Stimulated activated naive CD8-positive, alpha-beta T cell treated with anti-CD3 and anti-CD28 coated beads, Interleukin-15, Interleukin-2, amounts not matched to agents 100 U/mL and 50 U/mL, for 24 hours (primary cell): Measurements from ENCODE around the gene CXXC5.
A peak's percentile ranks its signal among the peaks of the same experiment; 100 is the strongest.

Experiments
- ATAC-seq: fragments of 150-1000 bp; cut with Tn5 transposase; one replicate; pipeline ENCODE4 v1.10.0; 2021
- DNase-seq: peaks from one replicate; pipeline ENCODE4 v3.0.0; 2021

The CXXC5 gene

DNA sequence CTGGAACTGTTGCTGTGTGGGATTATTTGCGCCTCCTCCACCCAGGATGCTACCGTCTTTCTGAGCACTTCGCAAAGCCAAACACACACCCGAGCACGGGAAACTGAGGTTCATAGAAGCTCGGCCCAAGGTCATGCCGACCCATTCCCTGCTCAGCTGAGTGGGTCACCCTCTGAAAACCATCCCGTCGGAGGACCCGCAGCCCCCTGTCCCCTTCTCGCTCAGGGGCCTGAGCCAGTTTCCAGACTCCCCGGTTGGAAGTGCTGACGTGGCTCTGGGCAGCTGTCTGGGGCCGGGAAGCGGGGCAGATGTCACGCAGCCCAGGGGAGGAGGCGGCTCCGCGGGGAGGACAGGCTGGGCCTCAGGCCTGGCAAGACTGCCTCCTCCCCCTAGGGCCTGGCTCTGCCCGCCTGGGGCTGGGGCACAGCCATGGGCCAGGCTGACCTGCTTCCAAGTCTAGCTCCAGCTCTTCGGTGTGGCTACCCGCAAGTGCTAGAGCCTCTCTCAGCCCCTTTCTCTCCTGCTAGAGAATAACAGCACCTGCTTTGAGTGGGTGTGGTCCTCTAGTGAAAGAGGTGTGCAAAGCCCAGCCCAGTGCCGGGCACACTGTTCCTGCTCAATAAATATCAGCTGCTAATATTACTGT, 9.9 kb upstream of the CXXC5 start:
- peak; percentile 22 for DNase-seq
- no peak for ATAC-seq

DNA sequence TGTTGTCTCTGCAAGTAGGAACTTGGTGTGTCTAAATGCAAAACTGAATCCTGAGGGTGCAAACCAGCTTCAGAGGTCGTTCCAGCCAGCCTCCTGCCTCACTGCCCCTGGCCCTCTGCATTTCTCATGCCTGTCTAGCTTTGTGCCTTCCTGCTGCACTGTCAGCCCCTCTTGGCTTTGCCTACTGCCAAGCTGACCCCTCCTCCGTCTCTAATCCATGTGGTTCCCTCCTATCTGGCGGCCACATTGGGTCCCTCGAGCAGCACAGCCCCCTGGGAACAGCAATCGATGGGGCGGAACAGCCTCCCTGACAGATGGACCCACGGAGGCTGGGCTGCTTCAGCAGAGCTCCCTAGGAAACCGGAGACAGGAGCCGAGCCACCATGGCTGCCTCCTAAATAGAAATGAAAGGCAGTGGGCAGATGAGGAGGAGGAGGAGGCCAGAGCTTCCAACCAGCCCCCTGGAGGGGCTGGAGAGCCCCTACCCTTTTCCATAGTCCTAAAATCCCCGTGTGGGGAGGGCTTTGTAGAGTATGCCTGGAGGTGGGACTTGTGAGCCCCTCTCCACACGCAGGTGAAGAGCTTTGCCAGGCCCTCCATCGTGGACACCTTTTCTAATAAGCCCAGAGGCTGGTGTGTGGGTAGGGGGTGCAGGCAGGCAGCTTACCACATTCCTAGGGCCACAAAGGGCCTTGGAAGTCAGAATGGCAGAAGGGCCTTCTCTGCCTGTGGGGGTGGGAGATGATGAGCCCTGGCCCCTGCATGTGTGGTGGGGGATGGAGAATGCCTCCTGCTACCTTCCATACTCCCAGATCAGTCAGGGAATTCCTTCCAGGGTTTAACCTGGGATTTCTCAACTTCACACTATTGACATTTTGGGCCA, 9.2 kb upstream of the CXXC5 start:
- no peak for ATAC-seq

DNA sequence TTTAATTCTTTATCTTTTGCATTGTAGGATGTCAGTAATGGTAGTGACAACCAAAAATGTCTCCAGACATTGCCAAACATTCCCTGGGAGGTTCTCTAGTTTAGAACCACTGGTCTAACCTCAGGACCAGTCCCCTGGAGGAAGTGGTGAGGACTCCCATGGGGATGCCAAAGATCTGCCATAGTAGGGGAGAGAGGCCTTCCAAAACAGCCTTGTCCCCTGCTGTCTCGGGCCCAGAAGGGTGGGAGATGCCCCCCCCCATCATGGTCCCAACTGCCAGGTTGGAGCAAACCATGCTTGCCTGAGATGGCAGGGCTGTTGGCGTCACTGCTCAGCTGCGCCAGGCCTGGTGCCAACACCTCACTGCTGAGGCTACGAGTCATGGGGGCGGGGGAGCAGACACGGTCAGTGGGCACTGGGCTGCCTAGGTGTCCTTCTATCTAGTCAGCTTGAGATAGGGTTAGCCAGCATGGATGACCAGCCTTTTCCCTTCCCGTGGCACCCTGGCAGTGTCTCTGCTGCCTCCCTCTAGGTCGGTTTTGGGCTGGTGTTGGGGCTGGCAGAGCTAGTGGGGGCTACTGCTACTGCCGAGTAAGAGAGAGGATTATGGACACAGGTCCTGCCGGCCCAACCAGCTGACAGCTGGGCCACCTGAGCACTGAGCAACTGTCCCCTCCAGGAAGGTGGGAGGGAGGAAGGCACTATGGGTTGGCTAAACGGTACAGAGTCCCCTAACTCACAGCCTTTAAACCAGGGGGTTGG, 8.3 kb upstream of the CXXC5 start:
- peak; percentile 5 for DNase-seq
- no peak for ATAC-seq

More for the DNA sequence above, 9.2 kb upstream of the CXXC5 start:
- DNase-seq: no peak

DNA sequence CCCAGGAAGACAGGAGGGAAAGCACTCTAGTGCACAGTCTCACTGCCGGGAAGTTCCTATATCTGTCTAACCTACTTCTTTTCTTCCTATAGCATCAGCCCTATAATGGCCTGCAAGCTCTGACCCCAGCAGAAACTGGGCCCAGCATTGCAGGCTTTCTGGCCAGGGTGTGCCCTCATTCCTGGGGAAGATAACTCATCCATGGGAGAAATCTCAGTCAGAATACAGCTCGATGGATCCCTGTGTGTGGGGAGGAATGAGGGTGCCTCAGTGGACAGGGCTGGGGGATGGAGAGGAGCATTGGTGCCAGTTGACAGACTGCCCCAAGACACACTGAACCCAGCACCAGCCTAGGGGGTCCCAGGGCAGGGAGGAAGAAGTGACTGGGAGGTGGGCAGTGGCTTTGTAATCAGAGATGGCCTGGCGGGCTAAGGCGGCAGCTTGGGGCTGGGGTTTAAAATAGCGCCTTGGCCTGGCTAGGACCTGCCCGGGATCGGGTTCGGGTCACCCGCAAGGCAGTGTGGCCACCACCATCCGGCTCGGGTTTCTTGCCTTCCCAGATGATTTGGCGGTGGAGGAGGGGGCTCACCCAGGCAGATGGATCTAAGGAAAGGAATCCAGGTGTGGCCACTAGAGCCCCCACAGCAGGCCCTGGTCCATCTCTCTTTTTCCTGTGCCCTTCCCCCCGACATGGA, 7.6 kb upstream of the CXXC5 start:
- DNase-seq (peak; percentile 4), ATAC-seq (no peak)

DNA sequence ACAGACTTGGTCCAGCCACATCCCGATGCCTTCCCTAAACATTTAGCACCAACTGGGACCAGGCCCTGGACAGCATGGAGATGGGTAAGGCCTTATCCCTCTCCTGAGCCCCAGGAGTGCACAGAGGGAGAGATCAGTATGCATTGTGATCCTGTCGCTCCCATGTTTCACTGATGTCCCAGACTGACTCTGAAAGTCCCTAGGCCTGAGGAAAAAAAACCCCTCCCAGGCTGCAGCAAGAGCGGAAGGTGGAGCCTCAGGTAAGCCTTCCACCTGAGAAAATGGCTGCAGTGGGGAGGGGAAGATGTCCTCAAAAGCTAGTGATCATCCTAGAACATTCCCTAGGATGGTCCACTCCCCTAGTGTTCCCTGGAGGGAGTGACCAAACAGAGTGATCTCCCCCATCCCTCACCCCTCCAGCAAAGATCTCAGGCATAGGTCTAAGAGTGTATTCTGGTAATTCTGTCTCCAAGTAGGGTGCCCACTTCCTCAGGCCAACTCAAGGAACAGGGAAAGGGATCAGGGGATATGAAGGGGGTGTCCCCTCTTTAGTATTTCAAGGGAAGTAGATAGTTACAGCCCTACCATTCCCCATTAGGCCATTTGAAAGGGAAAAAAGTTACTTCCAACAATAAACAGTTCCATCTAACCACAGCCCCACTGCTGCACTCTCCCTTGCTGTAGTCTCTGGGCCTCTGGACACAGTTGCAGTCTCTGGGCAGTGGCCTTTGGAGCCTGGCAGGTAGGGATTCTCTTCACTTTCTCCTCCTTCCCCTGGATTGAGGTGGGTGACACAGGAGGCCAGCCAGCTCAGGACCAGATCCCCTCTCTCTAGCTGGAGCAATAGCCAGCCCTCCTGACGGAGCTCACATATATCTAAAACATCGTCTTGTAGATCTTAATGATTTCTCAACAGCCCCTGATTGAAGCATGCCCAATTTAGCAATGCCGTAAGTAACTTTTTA, 6.8 kb upstream of the CXXC5 start:
- ATAC-seq (no peak), DNase-seq (no peak)

DNA sequence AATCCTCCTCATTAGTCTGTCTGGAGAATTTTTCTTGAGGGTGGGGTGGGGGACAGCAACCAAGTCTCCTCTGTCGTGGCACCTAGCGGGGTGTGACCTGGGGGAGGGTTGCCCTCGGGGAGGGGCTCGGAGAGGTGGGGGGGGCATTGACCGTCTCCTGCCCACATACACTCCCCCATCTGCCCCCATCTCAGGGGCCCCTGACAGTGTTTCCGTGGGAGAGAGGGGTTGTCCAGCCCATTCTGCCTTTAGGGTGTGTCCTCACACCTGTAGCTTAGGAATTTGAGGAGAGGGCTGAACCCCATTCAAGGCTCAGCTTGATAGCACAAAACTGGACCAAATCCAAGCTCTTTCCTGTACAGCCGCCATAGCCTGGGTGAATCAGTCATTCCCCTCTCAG, 5.9 kb upstream of the CXXC5 start:
- no peak for ATAC-seq
- DNase-seq: no peak

DNA sequence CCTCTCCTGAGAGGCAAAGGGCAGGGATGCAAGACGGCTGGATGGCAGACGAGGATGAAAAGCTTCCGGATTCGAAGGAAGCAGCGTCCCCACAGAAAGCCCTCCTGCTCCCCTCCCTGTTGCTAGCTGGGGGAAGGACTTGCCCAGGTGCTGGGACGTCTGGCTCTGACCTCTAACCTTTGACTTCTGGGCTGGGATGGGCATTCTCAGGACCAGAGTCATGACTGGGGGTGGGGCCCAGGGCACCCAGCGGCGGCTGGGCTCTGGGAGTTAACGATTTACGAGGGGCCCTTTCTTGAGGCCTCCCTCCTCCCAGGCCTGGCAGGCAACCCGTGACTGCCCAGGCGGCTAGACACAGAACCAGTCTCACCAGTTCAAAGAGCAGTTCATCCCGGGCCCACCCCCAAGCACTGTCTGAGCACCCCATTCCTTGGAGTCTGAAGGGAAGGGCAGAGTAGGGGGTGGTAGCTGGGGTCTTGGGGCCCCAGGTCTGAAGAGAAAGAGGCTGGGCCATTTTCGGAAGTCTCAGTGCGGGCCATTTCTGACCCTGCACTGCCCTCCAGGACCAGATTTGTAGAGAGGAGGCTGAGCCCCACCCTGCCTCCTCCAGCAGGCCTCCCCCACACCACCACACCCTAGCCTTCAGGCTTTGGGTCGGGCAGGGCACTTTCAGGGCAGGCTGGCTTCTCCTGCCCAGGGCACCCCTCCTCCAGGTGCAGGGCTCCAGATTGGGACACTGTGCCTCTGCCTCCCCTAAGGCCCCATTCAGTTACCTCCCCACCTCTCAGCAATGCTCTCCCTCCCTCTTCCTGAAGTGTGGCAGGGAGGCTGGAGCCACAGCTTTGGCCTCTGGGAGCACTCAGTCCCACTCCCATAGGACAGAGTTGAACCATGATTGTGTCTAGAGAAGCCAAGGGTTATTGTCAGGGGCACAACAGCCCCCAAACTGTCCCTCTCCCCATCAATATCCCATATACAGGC, 5.0 kb upstream of the CXXC5 start:
- ATAC-seq (no peak), DNase-seq (no peak)

DNA sequence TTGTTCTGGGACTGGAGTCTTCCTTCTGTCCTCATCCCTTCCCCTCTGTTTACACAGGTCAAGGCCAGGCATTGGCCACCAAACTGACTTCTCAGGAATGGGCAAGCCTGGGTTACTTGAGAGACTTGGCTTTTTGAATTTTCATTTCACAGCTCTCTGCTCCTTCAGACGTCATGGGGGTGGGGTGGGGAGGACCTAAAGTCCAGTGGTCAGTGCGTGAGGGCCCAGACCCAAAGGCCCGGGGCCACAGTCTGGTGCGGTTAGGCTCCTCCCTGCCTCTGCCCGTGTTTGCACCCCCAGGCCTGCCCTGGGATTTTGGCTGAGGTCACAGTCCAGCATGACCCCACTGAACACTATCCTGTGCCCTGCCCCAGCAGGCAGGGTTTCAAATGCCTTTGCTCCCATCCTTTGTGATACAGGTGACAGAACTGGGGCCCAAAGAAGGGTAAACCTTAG, 4.1 kb upstream of the CXXC5 start:
- DNase-seq (no peak), ATAC-seq (no peak)

DNA sequence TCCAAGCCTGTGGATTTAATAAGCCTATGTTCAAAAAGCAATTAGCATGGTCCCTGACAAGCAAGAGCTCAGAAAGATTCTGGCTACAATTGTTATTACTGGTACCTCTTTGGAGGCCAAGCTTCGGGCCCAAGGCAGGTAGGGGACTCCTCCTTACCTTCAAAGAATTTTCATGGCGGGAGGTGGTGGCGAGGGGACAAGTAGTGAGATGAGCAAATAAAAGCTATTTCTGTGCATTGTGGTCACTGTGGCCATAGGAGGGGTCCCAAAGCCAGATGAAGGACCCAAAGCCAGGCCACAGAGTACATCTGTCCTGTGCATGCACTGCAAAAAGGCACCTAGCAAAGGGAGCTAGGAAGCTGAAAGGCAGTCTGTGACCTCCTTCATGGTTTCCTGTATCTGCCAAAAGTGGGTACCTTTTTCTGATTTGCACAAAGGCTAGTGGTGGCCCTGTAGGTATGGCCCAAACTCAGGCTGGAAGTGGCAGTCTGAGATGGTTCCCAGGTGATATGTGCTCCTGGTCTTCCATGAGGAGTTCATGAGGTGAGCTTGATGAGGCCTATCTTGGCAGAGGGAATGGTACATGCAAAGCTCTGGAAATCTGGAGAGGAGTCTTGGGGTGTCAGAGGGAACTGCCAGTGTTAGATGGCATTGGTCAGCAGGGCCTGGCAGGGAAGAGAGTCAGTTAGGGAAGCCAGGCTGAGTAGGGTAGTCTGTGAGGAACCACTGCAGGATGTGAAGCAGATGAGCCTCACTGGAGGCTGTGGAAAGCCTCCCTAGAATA, 3.3 kb upstream of the CXXC5 start:
- DNase-seq: no peak

DNA sequence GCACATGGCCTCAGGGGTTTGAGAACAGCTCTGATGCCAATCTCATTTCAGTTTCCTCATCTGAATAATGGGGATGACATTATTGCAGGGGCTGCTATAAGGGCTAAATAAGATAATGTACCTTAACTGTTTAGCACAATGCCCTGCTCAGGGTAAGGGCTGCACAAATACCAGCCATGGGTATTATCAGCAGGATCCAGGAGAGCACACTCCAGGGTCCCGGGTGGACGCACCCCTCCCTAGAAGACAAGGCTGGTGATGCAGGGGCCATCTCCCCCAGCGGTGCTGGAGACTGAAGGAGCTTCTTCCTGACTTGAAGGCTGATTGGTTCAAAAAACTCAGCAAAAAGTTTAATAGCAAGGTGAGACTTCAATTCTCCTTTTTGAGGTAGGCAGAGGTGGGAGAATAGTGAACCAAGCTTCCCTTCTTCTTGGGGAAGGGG, 2.7 kb upstream of the CXXC5 start:
- ATAC-seq: no peak

More for the DNA sequence above, 3.3 kb upstream of the CXXC5 start:
- ATAC-seq: no peak

DNA sequence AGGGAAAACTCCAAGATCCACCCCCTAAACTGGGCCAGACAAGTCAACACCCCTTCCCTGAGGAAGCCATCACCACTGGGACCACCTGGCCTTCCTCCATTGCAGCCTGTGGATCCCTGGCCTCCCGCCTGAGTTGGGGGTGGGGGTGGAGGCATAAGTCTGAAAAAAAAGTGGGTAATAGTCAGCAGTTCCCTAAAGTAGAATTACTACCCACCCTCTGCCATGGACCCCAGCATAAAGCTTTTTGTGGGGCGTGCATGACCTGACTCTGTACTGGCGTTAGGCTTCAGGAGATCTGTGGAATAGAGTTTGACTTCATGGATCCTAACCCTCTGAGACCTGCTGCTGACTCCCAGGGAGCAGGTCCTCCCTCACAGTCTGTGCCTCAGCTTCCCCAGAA, 2.0 kb upstream of the CXXC5 start:
- no peak for ATAC-seq
- no peak for DNase-seq

More for the DNA sequence above, 2.7 kb upstream of the CXXC5 start:
- no peak for DNase-seq

DNA sequence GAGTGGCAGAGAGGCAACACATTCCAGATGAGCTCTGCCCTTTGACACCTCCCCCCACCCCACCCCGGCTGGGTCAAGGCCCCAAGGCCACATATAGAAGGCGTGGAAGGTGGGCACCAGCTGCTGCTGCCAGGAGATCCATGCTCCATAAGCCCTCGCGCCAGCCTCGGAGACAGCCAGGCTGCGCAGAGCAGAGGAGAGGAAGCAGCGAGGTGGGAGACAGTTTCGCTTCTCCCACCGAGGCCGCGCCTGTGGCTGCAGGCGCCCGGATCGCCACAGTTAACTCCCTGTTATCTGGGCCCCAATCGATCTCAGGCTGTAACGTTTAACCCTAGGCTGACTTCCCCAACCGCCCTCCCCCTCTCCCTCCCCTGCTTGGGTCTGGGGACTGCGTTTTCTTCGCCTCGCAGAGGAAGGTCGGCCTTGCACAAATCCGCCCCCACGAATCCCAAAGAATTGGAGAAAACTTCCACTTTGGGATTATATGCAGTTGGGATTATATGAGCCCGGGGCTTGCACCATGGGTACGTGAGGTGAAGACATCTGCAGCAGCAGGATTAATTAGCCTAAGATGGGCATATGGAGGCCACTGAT, 1.1 kb upstream of the CXXC5 start:
- peak; percentile 9 for DNase-seq
- ATAC-seq: no peak

DNA sequence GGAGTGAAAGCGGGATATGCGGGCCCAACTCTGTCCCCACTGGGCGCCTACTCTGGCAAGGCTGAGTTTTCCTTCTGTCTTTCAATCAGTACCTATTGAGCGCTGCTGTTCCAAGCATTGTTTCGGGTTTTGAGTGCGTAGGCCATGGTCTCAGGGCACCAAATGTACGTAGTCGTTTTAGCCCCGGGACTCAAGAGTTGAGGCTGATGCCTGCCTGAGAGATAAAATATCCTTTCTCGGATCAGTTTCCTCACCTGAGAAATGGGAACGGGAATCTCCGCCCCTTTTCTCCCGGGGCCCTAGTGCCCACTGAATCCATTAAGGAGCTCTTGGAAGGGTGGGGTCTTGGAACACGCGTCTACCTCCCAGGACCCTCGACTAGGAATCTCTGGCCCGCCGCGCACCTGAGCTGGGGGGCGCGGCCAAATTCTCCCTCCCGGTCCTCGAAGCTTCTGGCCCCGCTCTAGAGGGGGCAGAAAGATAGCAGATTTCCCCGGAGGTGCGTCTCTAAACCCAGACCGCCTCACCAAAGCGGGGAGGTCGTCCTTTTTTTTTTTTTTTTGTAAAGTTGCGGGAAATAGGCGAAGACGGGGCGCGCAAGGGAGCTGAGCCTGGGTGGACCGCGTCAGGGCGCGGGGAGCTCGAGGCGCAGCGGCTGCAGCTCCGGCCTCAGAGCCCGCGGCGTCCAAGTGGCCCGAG, 494 bp upstream of the CXXC5 start:
- ATAC-seq: no peak
- DNase-seq: peak; percentile 4

DNA sequence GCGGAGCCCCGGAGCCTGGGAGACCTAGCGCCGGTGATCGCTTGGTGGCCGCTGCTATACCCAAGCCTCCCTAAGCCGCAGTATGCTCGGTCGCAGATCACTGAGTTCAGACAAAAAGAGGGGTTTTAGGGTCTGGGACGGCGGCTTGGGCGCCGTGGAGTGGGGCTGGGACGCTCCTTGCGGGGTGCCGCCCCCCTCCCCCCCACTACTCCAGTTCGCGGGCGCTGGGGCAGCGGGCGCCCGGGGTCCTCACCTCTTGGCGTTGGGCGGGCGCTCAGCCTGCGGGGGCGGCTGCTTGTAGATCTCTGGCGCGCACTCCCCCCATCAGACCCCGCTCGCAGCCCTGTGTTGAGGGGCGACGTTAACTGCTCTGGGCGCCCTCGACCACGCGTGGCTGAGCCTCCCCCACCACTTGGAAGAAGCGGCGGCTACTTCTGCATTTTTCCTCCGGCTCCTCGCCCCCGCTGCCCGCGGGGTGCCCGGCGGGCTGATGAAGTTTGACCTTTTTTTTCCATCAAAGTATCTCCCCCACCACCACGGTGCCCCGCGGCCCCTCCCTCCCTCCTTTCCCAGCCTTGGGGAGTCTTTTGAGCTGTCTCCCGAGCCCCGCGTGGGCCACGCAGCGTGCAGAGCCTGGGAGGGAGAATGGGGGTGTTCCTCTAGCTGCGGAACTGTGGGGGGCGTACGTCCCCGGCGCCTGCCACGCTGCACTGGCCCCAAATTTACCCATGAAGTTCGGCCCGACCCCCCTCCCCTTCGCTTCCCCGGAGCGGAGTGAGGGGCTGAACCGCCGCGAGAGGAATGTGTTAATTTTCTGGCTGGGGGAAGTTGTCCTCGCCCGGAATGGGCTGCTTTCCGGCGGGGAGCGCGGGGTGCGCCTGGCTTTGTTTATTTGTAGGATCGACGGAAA, 1.2 kb downstream of the CXXC5 start:
- DNase-seq (no peak), ATAC-seq (peak; percentile 2)

DNA sequence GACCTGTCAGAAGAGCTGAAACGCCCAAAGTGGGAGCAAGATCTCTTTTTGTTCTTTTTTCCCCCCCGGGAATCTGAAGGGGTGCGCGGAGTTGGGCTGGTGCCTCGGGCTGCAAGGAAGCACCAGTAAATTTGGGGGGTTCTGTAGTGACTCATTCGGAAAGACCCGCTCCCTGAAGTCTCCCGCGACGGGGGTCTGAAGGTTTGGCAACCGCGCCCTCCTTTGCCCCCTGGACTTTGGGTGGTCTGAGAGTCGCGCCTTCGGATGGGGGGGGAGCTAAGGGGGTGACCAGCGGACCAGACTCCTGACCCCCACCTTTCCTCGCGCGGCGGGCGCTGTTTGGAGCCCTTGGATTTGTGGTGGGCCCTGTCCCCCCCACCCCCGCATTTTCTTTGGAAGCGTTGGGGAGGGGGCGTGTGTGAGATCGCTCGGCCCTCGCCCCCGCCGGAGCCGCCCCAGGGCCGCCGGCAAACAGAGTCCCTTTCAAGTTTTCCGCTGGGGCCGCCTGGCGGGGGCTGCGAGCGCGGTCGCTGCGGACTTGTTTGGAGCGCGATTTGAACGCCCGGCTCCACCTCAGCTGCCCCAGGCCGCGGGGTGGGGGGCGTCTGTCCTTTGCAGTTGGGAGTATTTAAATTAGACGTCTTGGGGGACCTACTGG, 2.0 kb downstream of the CXXC5 start:
- DNase-seq (peak; percentile 61), ATAC-seq (no peak)

DNA sequence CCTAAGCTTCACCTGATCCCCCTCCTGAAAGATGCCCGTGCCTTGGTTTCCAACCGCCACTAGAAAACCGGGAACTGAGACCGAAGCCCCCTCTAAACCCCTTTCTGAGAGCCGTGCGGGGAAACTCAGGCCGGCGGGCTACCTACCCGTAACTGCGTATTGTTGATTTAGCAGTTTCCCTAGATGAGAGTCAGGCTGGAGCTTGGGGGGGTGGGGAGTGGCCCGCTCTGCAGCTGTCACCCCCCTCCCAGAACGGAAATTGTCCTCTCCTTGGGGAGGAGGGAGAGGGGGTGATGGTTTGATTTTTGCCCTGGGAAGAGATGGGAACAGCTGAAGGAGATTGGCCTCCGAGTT, 2.5 kb downstream of the CXXC5 start:
- no peak for DNase-seq
- no peak for ATAC-seq
